ENCODE data around the gene EFCAB6. TPM values are rescaled to one million over a fixed set of nuclear protein-coding genes. Genes with fewer than 3 reads are reported as not detected.

Gene EFCAB6
- total RNA-seq, 6 experiments from 2014 or later = 0.29 to 1.5 (median 0.93) TPM

GRCh38 chr22:43491737-43492136 is 320.4 kb downstream of the EFCAB6 start:
- TF ChIP-seq CTCF (IDR thresholded peaks at IDR 0.05) = no peak
- no peak for TF ChIP-seq POLR2A (IDR thresholded peaks at IDR 0.05)
- intact Hi-C loops (cut with DNase I) = no loop called here
- Histone ChIP-seq H3K27ac (no peak overlapping the region), H3K36me3 (no peaks in the 10 kb centered on the region), H3K4me1 (no peaks in the 10 kb centered on the region), H3K4me3 (no peak overlapping the region), H3K9me3 (no peaks in the 10 kb centered on the region), H3K27me3 (no peaks in the 10 kb centered on the region)
- ATAC-seq (no peak), DNase-seq (no peak)
- WGBS (ENCODE audit: insufficient coverage, low coverage, low lambda C conversion rate, missing lambda C conversion rate) = 83% methylated on average over 1 of the region's 1 CpG

- Histone ChIP-seq H3K27ac (no peak overlapping the region), H3K4me1 (no peaks in the 10 kb centered on the region), H3K9me3 (no peaks in the 10 kb centered on the region), H3K27me3 (no peaks in the 10 kb centered on the region), H3K4me3 (no peak overlapping the region), H3K36me3 (no peaks in the 10 kb centered on the region)
- WGBS (ENCODE audit: insufficient coverage, low coverage, low lambda C conversion rate, missing lambda C conversion rate) = 55% methylated on average over 3 of the region's 3 CpGs
- DNase-seq (no peak), ATAC-seq (no peak)
- intact Hi-C loops (cut with DNase I) = no loop called here
- TF ChIP-seq POLR2A (IDR thresholded peaks at IDR 0.05) (no peak), CTCF (IDR thresholded peaks at IDR 0.05) (no peak)
Measured at GRCh38 chr22:43491177-43491576, 320.9 kb downstream of the EFCAB6 start.

GRCh38 chr22:43490311-43490710 is 321.8 kb downstream of the EFCAB6 start:
- H3K27me3 ChIP-seq = no peaks in the 10 kb centered on the region
- DNase-seq = no peak
- no peaks in the 10 kb centered on the region for H3K36me3 ChIP-seq
- no peaks in the 10 kb centered on the region for H3K4me1 ChIP-seq
- H3K4me3 ChIP-seq = no peak overlapping the region
- H3K27ac ChIP-seq = no peak overlapping the region
- 100% methylated on average over 1 of the region's 7 CpGs for WGBS (ENCODE audit: insufficient coverage, low coverage, low lambda C conversion rate, missing lambda C conversion rate)
- no peak for TF ChIP-seq CTCF (IDR thresholded peaks at IDR 0.05)
- no peak for TF ChIP-seq POLR2A (IDR thresholded peaks at IDR 0.05)
- intact Hi-C loops (cut with DNase I) = no loop called here
- H3K9me3 ChIP-seq = no peaks in the 10 kb centered on the region
- no peak for ATAC-seq

- no peak overlapping the region for H3K27ac ChIP-seq
- no peaks in the 10 kb centered on the region for H3K9me3 ChIP-seq
- no peaks in the 10 kb centered on the region for H3K27me3 ChIP-seq
- WGBS (ENCODE audit: insufficient coverage, low coverage, low lambda C conversion rate, missing lambda C conversion rate) = no CpG with 5 or more reads among the region's 10 CpGs
- H3K4me1 ChIP-seq = no peaks in the 10 kb centered on the region
- intact Hi-C loops (cut with DNase I) = no loop called here
- ATAC-seq (no peak), DNase-seq (no peak)
- H3K36me3 ChIP-seq = no peaks in the 10 kb centered on the region
- TF ChIP-seq POLR2A (IDR thresholded peaks at IDR 0.05) (no peak), CTCF (IDR thresholded peaks at IDR 0.05) (no peak)
- H3K4me3 ChIP-seq = no peak overlapping the region
Measured at GRCh38 chr22:43488937-43489336, 323.2 kb downstream of the EFCAB6 start.

Measured in right lobe of liver (tissue), 6 donors.